CD4-positive, alpha-beta T cell treated with Interleukin-17A for 1 hour (primary cell): ENCODE data around the gene UQCRQ.
"Not testable (repeated sequence)": the region's sequence is repeated elsewhere in the genome, so short reads cannot be mapped to it uniquely, and the experiment has no call there.

Experiments
- DNase-seq: peaks from one replicate; pipeline ENCODE4 v3.0.0-alpha.2; 2020

UQCRQ gene

DNA sequence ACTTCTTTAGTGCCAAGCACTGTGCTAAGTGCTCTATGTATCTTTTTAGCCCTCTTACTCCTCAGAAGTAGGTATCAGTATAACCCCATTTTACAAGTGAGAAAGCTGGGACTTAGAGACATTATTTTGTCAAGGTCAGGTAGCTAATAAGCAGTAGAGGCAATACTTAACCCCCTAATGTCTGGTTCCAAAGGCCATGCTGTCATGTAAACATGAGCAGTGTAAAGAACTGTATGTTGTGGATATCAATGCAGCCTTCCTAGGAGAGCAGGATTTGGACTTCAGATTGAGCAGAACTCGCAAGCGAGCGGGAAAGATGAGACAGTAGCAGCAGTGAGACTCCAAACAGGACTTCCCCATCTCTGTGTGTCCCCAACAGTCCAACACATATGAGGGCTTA, 32.4 kb upstream of the UQCRQ start:
- no peak for DNase-seq

DNA sequence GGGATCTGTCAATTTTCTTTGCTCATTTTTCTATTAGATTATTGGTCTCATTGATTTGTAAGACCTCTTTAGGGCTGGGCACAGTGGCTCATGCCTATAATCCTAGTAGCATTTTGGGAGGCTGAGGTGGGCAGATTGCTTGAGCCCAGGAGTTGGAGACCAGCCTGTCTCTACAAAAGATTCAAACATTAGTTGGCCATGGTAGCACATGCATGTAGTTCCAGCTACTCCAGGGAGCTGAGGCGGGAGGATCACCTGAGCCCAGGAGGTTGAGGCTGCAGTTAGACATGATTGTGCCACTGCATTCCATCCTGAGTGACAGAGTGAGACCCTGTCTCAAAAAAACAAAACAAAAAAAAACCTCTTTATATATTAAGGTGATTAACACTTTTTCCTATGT, 29.6 kb upstream of the UQCRQ start:
- DNase-seq: no peak

DNA sequence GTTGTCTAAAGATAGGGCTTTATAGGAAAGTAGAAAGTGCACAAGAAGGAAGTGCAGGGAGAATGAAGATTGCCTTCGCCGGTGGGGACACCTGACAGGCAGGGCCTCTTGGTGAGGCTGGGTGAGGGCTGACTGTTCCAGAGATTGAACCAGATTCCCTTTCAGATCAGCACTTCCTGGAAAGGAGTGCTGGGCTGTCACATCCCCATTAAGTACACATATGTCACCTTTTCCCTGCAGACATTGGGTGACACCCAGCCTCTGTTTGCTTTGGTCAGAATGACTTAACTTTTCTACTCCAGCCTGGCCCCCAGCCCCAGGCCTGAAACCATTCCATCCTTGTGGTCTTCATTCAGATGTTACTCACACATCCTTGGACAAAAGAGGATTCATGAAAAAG, 28.6 kb upstream of the UQCRQ start:
- no peak for DNase-seq

DNA sequence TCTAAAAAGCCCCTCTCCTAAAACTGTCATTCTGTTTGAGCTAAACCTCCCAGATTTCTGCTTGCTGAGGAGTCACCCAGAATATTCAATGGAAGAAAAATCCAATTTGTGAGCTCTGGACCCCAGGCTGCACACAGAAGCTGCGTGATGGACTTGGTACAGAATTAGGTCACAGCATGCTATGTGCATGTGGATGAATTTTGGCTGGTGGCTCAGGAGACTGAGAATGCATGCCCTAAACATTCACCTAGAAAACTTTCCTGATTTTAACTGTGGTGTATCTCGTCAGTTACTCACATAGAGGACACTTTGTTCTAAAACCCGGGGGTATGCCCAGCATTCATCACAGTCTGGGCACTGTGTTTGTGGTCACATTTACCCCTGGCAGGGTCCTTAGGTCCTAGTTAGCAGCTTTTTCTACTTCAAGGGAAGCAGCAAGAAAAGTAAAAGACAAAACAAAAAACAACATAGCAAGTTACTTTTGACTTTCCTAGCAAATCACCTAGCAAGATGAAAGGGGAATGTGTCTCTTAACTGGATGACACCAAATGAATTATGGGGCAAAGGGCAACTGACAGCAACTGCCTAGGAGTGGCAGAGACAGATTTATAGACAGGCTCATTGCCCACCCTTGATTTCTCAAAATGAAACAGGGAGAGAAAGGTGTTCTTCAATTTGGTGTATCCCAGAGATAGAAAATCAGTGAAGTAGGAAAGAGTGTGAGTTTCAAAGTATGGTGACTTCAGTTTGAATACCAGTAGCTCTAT, 27.7 kb upstream of the UQCRQ start:
- no peak for DNase-seq

DNA sequence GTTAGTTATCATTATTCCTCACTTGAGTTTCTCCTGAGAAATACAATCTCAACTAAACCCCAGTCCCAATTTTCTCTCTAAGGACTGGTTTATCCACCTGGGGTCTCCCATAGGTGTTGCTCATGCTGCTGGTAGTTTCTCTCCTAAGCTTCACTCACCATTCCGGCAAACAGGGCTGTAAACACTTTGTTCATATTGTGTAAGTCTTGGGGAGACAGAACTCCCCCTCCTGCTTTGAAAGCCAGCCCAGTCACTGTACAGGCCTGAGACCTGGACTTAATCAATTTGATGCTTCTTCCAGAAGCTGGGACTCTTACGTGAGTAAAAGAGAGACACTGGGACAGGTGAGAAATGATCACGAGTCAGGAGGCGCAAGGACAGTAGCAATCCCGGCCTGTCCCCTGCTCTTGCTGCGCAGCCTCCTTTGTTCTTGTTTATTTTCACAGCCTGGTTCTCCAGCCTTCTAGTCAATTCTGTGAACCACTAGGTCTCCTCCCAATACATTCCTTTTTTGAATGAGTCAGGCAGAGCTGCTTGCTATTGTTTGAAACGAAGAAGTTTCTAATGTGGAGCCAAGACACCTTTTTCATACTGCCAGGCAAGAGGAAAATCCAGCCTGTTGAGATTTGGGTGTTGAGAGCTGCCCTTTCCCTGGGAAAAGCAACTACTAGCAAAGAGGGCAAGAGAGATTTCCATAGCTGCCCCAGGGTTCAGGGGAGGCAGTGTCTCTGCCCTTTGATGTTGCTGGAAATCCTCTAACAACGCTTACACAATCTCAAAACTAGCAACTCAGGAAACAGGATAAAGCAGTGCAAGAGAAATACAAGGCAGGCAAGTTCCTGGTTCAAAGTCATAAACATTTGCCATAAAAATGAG, 26.8 kb upstream of the UQCRQ start:
- DNase-seq: no peak

DNA sequence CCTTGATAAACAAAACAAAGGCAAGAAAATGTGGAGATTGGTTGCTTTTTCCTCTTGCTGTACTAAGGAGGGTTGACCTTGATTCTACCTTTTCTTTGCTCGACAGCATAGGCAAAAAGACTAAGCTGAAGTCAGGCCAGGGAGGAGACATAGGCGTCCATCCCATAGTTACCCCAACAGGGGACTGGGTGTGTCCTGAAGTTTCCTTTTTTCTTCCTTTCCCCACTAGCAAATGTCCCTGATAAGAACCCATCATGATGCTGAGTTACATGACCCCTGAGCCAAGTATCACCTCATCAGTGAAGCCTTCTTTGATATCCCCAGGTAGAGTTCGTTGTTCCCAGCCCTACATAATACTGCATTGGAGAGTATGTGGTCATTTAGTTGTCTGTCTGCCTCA, 26.1 kb upstream of the UQCRQ start:
- DNase-seq: no peak

DNA sequence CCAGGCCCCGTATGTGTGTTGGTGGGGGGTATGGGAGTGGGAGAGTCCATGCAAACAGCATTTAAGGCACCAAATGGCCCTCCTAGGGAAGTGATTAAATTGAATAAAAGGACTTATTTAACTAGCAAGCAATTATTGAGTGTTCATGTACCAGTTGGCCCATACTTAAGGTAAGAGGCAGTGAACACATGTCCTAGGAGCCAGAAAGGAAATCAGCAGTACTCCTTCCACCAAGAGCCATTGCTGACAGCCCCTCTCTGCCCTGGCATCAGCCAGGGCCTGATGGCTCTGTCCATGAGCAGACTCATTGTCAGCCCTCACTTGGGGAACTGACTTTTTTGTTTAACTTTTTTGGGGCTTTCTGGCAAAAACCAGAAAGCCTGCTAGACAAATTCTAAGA, 25.5 kb upstream of the UQCRQ start:
- no peak for DNase-seq

DNA sequence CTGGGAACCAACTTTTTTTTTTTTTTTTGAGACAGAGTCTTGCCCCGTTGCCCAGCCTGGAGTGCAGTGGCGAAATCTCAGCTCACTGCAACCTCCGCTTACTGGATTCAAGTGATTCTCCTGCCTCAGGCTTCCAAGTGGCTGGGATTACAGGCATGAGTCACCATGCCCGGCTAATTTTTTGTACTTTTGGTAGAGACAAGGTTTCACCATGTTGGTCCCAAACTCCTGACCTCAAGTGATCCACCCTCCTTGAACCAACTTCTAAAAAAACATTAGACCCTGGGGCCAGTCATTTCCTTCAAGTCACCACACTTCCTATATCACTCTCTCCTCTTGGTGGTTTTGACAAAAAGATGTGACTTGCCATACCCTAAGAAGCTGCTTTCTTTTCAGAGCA, 25.1 kb upstream of the UQCRQ start:
- no peak for DNase-seq

DNA sequence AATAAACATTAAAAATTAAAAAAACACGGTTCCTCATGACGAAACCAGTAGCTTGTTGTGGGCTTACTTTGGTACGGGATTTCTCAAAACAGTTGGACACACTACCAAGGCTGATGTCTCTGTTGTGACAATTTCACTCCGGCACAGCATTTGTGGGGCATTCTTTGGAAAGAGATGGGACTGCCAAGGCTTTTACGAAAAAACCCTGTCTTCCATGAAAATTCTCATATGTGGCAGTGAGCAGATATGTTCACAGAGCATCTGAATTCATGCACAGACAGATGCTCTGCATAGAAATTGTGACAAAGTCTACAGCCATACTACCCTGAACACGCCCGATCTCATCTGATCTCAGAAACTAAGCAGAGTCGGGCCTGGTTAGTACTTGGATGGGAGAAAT, 18.2 kb upstream of the UQCRQ start:
- DNase-seq: no peak

DNA sequence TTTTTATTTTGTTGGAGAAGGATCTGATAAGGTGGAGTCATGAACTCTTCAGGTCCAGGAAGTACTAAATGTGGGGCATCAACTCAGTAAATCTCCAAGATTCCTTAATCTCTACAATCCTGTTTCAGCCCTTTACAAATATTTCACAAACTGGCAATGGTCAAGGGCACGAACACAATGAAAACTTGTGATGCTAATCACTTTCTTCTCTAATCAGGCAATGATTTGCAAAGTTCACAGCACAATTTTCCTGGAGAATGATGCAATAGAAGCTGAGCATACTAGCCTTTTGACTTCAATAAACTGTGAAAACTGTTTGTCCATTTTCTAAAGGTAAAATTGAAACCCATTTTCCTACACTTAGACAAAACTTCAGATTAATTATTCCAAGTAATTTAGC, 17.1 kb upstream of the UQCRQ start:
- DNase-seq: no peak

DNA sequence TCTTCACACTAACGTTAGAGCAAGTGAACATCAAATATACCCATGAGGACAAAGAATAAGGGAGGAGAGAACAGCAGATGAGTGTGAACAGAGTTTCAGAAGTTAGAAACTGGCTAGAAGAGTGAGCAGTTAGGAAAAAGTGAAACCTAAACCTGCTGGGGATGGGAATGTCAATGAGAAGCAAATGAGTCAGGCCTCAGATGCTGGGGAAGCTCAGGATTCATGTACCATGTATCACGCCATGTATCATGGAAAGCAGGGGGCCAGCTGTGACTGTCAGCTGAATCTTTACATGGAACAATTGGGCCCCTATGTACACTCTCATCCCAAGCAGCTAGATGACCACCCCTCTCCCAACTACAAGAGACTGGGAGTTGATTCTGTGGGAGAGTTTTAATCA, 16.4 kb upstream of the UQCRQ start:
- DNase-seq: no peak

DNA sequence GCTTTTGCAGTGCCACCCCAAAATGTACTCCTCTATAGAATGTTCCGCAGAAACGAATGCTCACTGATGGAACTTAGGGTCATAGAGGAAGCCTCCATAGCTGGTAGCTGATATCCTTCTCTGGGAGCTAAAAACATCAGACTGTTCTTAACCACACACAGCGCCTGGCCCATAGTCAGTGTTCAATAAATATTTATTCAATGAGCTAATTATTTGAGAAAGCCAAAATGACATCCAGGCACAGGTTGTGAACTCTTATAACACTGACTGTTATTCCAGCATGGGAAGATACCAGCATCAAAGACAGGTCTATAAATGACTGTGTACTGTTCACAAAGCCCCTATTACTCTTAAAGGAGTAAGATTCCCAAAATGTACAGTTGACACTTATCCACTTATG, 13.1 kb upstream of the UQCRQ start:
- no peak for DNase-seq

DNA sequence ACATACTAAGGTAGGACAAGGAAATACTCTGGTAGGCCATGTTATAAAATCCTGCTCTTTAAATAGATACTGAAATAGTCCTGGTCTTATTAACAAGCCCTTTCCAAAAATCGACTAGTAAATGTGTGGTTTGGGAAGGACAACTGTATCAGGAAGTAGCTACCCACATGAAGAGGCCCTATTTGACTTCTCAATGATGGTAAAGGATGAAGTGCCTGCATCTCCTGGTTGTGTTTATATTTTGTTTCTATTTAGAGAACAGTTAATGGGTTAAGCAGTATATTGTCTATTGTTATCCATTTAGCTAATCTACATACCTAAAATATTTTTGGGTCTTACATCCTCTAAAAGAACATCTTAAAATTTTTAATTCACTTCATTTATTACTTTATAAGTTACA, 12.7 kb upstream of the UQCRQ start:
- DNase-seq: no peak

DNA sequence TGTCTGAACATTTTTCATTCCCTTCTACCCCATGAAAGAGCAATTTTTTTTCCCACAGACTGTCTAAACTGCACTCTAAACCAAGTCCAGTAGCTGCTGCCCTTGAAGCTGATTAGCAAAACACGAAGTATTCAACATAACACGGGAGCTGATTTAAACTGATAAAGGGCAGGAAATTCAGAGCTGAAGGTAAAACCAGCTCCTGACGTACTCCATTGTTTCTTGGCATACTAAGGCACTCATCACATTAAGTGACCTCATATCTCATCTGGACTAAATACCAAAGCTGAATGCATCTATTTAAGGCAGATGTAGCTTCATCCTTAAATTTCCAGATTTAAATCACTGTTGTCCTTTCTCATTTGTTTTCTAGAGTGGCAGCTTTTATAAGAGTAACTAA, 12.1 kb upstream of the UQCRQ start:
- no peak for DNase-seq

DNA sequence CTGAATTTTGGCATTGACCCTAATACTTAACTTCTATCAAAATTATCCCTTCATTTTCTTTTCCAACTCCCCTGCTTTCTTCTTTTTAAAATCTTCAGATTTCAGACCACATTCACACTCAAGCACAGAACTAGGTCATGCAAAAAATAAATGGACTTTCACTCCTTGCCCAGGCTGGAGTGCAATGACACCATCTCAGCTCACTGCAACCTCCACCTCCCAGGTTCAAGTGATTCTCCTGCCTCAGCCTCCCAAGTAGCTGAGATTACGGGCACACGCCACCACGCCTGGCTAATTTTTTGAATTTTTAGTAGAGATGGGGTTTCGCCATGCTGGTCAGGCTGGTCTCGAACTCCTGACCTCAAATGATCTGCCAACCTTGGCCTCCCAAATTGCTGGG, 11.4 kb upstream of the UQCRQ start:
- not testable (repeated sequence) for DNase-seq

DNA sequence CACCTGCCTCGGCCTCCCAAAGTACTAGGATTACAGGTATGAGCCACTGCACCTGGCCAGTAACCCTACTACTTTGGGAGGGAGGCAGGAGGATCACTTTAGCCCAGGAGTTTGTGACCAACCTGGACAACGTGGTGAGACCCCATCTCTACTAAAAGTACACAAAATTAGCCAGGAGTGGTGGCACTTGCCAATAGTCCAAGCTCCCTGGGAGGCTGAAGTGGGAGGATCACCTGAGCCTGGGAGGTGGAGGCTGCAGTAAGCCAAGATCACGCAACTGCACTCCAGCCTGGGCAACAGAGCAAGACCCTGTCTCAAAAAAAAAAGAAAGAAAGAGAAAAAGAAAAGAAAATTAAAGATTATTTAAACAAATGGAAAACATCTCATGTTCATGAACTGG, 10.4 kb upstream of the UQCRQ start:
- DNase-seq: no peak

DNA sequence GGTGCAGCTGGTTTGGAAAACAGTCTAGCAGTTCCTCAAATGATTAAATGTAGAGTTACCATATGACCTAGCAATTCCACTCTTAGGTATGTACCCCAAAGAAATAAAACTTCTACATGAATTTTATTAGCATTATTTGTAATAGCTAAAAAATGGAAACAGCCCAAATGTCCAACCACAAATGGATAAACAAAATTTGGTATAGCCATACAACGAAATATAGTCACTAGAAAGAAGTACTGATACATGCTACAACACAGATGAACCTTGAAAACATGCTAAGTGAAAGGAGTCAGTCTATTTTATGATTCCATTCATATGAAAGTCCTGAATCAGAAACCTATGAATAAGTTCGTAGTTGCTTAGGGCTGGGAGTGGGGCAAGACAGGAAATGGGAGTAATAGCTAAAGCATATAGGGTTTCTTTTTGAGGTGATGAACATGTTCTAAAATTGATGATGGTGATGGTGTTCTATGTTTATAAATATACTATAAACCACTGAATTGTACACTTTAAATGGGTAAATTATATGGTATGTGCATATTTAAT, 6.5 kb upstream of the UQCRQ start:
- DNase-seq: no peak

DNA sequence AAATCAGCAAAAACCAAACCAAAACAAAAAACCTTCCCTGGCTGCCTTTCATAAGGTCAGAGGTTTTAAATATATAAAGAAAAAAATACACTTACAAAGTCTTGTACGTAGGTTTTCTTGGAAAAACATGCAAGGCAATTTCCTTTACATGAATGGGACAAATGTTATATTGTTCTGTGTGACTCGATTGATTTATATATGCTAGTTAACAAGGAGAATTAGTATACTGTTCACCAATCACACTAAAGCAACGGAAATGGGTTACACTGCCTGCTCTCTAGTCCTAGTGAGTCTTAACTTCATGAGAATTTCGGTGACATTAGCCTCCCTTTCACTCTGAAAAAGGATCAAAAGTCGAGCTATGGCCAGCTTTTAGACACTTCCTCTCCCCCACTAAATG, 5.7 kb upstream of the UQCRQ start:
- no peak for DNase-seq

DNA sequence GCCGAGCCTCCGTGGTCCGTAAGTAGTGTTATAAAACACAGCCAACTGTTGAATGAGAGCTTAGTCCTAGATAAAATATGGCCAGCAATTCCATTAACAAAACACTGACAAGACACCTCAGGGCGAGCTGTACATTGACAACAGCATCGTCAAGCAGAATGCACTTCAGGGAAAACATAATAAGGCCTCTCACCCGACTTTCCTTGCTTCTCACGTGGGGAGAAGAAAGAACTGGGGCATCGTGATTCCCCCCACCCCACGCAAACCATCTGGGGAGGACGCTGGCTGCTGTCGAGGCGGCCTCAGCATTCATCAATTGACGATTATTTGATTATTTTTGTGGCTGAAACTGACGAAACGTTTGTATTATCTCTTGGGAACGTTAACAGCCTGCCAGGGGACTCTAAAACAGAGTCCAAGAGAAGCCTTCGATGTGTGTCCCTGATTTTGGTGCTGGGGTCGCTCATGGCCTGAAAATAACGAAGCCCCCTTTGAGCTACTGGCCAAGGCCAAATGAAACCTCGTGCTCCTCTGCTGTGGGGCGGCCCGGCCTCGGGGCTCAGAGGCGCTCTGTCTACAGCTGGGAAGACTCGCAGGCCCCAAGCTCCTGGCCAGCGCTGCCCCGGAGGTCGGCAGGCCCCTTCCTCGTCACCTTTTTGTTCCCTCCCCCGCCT, 637 bp upstream of the UQCRQ start:
- DNase-seq: no peak

DNA sequence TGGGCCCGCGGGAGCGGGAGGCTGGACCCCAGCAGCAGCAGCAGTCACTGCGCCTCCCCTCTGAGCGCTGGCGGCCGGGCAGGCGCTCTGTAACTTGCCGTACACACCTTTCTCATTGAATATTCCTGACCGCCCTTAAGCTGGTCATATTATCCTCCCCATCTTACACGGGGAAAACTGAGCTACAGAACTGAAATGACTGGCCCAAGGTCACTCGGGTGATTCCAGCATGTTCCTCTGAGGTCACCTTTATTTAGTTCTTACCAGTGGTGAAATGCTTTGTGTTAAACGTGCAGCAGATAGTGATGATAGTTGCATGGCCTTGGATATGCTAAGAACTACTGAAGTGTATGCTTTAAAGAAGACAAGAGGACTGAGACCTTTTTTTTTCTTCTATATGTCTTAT, 607 bp downstream of the UQCRQ start:
- no peak for DNase-seq

DNA sequence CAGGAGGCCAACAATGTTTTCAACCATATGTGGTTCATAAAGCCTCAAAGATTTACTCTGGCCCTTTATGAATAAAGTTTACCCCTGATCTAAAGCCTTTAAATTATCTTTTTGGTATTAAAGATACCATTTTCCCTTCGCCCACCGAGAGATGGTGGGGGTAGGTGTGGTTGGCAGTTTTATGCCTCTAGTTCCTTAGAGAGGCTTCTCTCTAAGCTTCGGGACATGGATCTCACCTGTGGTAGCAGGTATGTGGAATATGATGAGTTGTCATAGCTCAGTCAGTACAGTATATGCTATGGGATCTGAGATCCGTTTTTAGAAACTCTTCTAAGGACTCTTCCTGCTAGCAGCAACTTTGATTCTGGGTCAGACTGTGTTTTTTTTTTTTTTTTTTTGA, 2.3 kb downstream of the UQCRQ start:
- DNase-seq: no peak

DNA sequence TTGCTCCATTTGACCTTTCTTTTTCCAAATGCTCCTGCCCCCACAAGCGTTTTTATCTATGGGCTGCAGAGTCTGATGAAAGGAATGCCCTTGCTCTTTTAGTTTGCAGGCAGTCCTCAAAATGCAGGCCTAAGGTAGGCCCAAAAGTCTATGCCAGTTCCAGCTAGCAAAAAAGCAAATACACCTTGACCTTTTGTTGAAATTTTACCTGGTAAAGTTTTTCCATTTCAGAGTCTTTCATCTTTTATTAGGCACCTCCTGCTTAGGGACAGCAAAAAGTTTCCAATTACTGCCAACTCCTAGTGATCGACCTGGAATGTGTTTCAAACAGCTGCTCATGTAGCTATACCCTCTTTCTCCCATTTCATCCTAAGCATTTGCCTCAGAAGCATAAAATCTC, 4.4 kb downstream of the UQCRQ start:
- DNase-seq: no peak

DNA sequence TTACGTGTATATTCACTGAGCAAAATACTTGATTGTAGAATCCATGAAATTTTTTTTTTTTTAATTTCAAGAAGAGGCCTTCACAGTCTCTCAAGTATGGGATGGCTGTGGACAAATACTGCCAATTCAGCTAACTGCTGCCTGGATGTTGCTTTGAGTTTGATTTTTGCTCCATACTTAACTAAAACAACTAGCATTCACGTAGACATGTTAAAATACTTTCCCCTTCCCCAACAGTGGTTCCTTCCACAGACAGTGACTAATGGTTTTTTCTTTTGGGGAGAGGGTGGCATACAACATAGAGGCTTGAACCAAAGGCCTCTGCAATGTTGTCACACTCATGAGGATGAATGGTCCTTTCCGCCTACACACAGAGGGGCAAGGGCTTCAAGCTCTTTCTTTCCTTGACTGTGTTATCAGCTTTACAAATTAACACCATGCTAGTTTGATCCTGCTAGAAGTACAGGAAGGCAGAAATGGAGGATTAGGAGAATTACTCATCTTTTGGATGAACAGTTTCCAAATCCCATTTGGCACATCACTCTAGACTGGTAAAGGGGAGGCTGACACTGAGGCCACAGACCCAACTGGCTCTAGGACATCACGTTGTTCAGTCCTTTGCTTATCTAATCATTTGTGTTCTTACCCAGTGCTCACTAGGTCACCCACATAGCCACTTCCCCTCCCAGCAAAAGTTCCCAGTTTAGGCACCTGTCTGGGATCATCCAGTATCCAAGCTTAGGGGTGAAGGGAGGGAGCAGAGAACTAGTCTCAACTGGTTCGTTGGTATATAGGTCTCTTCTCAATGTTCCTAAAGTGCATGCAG, 5.2 kb downstream of the UQCRQ start:
- no peak for DNase-seq
